Bone marrow (tissue), 2 donors: ENCODE data around the gene PCMTD2.

Experiments used
- DNase-seq, 2 donors: peaks; one replicate each; lab custom pipeline; 2025; lab: John Stamatoyannopoulos, UW

PCMTD2 gene

GRCh38 chr20:64256282-64256935, 861 bp downstream of the PCMTD2 start:
- no peak for DNase-seq

- no peak for DNase-seq
Observed at GRCh38 chr20:64257107-64257757, 1.7 kb downstream of the PCMTD2 start.

- DNase-seq = no peak
Observed at GRCh38 chr20:64258071-64258823, 2.7 kb downstream of the PCMTD2 start.

GRCh38 chr20:64260239-64260638, 4.7 kb downstream of the PCMTD2 start:
- DNase-seq = no peak

- no peak for DNase-seq
Observed at GRCh38 chr20:64261138-64261537, 5.6 kb downstream of the PCMTD2 start.

- no peak for DNase-seq
Observed at GRCh38 chr20:64264091-64264490, 8.5 kb downstream of the PCMTD2 start.

- no peak for DNase-seq
Observed at GRCh38 chr20:64265201-64265600, 9.7 kb downstream of the PCMTD2 start.

GRCh38 chr20:64266988-64267387, 11.4 kb downstream of the PCMTD2 start:
- DNase-seq = no peak

GRCh38 chr20:64268174-64268573, 12.6 kb downstream of the PCMTD2 start:
- no peak for DNase-seq

- no peak for DNase-seq
Observed at GRCh38 chr20:64269604-64270411, 14.3 kb downstream of the PCMTD2 start.

- no peak for DNase-seq
Observed at GRCh38 chr20:64271636-64272035, 16.1 kb downstream of the PCMTD2 start.

GRCh38 chr20:64273109-64273508, 17.6 kb downstream of the PCMTD2 start:
- no peak for DNase-seq

- DNase-seq = no peak
Observed at GRCh38 chr20:64276817-64277216, 21.3 kb downstream of the PCMTD2 start.

GRCh38 chr20:64277571-64278316, 22.2 kb downstream of the PCMTD2 start:
- DNase-seq = no peak

- no peak for DNase-seq
Observed at GRCh38 chr20:64278317-64278681, 22.8 kb downstream of the PCMTD2 start.

GRCh38 chr20:64279826-64280459, 24.4 kb downstream of the PCMTD2 start:
- no peak for DNase-seq

- DNase-seq = no peak
Observed at GRCh38 chr20:64280460-64280843, 24.9 kb downstream of the PCMTD2 start.

- DNase-seq = no peak
Observed at GRCh38 chr20:64283646-64284045, 28.1 kb downstream of the PCMTD2 start.

GRCh38 chr20:64285579-64286446, 30.3 kb downstream of the PCMTD2 start:
- peak in 1 of 2 donors; percentile 9 for DNase-seq
